ENCODE results near the gene SAP130.
"Not testable (repeated sequence)": the region's sequence is repeated elsewhere in the genome, so short reads cannot be mapped to it uniquely, and the experiment has no call there.

SAP130 gene

DNA sequence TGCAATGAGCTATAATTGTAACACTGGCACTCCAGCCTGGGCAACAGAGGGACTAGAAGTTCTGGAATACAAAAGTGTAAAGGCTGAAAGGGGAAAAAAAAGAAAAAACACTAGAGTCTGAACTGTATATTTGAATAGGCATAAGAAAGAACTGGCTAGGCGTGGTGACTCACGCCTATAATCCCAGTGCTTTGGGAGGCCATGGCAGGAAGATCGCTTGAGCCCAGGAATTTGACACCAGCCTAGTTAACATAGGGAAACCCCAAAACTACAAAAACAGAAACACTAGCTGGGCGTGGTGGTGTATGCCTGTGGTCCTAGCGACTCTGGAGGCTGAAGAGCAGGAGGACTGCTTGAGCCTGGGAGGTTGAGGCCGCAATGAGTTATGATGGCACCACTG lies 70.6 kb downstream of the SAP130 start:
- H3K27ac ChIP-seq: no peak overlapping the region
- H3K4me3 ChIP-seq: no peak overlapping the region

DNA sequence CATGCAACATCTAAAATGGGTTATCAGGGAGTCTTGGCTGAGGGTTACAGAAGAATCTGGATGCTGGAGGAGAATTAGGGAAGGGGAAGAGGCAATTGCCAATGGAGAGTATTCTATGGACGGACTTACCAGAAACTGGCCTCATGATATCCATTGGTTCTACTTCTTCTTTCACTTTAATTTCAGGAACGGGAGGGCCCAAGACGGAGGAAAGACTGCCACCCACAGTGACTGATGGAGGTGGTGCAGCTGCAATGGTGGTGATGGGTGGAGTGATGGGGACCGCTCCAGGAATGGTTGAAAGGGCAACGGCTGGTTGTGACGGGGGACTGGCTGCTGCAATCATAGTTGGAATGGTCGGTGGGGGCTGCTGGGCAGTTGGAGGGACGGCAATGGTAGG lies 73.0 kb downstream of the SAP130 start:
- Histone ChIP-seq H3K4me3 (no peak overlapping the region), H3K27ac (no peak overlapping the region)

DNA sequence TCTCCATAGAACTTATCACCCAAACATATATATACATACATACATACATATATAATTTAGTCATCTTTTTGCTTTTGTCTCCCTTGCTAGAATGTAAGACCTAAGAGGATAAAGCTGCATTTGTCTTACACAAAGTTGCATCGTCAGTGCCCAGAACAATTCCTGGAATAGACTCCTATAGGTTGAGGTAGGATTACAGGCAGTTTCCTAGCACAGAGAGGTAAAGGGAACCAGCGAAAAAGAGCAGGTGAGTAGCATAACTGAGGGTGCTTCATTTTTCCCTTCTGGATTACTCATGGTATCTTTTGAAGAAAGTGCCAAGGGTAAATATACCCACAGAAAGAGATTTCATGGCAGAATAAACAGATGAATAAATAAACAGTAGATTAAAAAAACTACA lies 74.0 kb downstream of the SAP130 start:
- H3K4me3 ChIP-seq: no peak overlapping the region
- H3K27ac ChIP-seq: no peak overlapping the region

DNA sequence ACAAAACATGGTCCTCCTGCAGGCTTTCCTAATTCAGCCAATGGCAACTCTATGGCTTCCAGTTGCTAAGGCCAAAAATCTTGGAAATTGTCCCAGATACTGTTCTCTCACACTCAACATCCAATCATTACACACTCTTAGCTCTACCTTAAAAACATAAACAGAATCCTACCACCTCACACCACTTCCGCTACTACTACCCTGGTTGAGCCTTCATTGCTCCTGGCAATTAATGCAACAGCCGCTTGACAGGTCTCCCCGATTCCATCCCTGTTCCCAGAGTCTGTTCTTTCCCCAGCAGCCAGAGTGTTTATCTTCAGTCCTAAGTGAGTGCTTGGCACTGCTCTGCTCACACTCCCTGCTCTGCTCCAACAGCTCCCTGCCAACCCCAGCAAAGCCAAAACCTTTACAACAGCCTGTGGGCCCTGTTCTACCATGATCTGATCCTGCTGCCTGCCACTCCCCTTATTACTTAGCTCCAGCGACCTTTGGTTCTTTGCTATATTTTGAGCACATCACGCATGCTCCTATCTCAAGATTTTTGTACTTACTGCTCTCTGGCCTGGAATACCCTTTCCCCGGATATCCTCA lies 74.6 kb downstream of the SAP130 start:
- Histone ChIP-seq H3K4me3 (no peak overlapping the region), H3K27ac (peak overlapping the region in 1 of 21 experiments; percentile 1)

DNA sequence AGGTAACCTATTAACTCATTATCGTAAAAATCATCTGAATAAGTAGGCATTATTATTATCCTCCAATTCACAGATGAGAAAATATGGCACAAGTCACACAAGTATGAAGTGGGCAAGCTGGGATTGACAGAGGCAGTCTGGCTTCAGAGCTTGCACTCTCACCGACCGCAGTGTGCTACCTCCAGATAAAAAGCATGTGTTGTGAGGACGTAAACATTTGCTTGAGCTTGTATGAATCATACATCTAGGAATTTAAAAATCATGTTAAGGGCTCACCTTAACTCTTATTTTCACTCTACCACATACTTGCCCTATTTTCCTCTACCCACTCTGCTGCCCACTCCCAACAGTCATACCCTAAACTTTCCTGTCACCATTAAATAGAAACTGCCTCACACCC lies 76.8 kb downstream of the SAP130 start:
- H3K27ac ChIP-seq: no peak overlapping the region

DNA sequence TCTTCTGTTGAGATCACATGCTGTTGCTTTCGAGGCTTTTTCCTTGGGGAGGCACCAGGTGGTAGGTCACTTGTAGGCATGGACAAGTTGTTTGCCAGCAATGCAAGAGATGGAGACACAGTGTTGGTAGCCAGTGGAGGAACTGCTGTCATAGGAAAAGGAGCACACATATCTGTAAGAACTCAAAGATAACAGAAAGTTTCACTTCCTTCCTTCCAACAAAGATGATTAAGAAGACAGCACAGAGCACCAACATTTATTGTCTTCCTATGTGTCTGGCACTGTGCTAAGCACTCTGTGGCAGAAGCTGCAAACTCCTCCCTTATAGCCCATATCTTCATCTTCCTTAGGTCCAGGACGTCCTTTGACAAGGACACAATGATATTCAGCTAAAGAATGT lies 77.6 kb downstream of the SAP130 start:
- H3K4me3 ChIP-seq: no peak overlapping the region

More for the DNA sequence above, 76.8 kb downstream of the SAP130 start:
- no peak overlapping the region for H3K4me3 ChIP-seq

DNA sequence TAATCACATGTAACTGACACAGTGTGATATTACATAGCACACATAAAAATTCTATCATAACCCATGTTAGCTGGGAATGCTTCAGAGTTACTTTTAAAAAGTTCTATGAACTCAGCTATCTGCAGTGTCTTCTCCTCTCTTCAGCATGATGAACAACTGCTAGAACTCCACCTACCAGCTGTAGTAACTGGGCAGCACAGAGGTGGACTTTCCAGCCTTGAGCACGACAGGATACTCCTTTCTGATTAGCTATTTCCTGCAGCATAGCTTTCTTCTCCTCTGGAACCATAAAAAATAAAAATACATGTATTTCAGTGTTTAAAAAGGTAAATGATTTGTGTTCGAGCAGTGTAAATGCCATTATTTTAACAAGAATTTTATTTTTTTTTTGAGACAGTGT lies 82.6 kb downstream of the SAP130 start:
- Histone ChIP-seq H3K4me3 (no peak overlapping the region), H3K27ac (no peak overlapping the region)

More for the DNA sequence above, 77.6 kb downstream of the SAP130 start:
- H3K27ac ChIP-seq: no peak overlapping the region

DNA sequence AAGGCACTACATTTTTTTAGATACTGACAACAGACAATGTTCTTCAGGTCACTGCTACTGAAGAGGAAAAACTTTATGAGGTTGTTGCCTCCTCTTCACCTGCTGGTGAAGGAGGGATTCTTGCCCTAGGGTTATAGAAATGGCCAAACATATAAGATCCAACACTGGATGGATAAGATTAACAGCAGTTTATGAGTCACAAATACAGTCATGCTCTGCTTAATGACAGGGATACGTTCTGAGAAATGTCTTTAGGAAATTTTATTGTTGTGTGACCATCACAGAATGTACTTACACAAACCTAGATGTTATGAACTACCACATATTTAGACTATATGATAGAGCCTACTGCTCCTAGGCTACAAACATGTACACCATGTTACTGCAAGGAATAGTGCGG lies 84.7 kb downstream of the SAP130 start:
- H3K4me3 ChIP-seq: no peak overlapping the region
- no peak overlapping the region for H3K27ac ChIP-seq

DNA sequence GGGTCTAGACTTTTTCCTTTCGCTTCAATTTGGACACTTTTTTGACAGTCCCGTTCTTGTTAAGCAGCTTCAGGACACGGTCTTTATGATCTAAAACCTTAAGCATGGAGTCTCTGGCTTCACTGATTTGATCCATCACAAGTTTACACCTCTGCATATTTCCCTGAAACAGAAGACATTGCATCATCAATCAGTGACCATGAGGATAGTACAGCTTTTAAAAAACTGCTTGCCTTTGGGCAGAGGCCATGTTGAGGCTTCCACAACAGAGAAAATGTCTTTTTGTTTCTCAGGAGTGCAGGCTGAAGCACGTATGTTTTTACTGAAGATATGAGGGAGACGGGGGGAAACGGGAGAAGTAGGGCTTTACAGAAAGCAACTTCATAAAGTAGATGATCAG lies 85.9 kb downstream of the SAP130 start:
- Histone ChIP-seq H3K4me3 (no peak overlapping the region), H3K27ac (no peak overlapping the region)

DNA sequence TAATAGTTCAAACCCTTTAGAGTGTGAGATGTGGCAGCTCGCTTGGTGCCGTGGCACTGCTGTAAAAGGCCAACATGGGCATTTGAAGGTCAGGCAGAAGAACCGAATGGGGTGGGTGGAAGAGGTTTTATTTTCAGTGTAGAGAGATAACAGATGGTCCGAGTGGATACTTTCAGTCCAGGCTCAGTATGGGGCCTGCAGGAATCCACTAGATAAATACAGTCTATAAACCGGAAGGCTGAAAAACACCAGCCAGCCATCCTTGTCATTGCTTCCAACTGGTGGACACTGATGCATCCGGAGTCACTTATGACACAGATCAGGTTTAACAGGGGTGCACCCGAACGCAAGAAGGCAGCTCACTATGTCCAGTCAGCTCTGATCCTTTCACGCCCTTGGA lies 86.4 kb downstream of the SAP130 start:
- Histone ChIP-seq H3K27ac (no peak overlapping the region), H3K4me3 (no peak overlapping the region)

DNA sequence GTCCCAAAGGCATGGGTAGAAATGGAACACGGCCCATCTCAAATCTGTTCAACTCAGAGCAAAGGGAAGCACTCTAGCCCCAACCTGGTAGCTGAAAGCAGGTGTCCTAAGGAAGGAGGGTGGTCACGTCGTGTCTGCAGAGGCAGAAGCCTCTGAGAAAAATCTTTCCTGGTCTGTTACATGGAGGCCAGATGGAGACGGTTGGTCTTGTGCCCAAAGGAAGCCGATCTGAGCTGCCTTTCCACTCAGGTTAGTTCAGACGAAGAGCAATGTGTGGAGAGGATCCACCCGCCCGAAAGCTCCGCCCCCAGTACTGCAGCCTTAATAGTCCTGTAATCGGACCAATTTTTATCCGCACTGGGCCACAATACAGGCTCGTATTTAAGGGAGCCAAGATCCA lies 87.2 kb downstream of the SAP130 start:
- Histone ChIP-seq H3K27ac (no peak overlapping the region), H3K4me3 (no peak overlapping the region)

DNA sequence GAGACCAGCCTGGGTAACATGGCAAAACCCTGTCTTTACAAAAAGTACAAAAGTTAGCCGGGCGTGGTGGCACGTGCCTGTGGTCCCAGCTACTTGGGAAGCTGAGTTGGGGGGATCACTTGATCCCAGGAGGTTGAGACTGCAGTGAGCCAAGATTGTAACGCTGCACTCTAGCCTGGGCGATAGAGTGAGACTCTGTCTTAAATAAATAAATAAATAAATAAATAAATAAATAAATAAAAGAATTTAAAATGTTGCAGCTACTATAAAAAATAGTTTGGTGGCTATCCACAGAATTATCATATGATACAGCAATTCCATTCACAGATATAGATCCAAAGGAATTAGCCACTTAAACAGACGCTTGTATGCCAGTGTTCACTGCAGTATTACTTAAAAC lies 92.5 kb downstream of the SAP130 start:
- no peak overlapping the region for H3K27ac ChIP-seq
- no peak overlapping the region for H3K4me3 ChIP-seq

DNA sequence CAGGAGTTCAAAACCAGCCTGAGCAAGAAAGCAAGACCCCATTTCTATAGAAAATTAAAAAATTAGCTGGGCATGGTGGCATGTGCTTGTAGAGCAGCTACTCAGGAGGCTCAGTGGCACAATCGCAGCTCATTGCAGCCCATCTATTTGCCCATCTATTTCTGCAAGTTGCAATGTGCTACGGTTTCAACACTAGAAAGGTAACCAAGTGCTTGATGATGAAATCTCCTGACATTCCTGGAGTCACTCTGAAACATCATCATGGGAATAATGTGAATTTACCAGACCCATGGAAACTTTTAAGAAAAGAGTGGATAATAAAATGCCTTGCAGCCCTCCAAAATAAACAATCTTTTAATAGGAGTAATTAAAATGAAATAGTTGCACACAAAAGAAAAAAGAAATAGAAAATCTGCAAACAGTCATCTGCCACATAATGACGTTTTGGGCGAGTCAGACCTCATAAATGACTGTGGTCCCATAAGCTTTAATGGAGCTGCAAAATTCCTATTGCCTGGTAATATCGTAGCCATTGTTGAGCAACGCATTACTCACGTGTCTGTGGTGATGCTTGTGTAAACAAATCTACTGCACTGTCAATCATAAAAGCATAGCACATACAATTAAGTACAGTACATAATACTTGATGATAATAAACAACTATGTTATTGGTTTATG lies 95.5 kb downstream of the SAP130 start:
- H3K4me3 ChIP-seq: no peak overlapping the region
- H3K27ac ChIP-seq: no peak overlapping the region

DNA sequence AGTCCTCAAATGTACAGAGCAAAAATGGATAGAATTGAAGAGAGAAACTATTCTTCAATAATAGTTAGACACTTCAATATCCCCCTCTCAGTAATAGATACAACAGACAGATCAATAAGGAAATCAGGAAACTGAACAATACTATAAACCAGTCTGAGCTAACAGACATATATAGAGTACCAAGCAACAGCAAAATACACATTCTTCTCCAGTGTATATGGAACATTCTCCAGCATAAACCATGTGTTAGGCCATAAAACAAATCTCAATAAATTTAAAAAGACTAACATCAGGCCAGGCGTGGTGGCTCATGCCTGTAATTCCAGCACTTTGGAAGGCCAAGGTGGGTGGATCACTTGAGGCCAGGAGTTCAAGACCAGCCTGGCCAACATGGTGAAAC lies 98.4 kb downstream of the SAP130 start:
- Histone ChIP-seq H3K4me3 (no peak overlapping the region), H3K27ac (no peak overlapping the region)

DNA sequence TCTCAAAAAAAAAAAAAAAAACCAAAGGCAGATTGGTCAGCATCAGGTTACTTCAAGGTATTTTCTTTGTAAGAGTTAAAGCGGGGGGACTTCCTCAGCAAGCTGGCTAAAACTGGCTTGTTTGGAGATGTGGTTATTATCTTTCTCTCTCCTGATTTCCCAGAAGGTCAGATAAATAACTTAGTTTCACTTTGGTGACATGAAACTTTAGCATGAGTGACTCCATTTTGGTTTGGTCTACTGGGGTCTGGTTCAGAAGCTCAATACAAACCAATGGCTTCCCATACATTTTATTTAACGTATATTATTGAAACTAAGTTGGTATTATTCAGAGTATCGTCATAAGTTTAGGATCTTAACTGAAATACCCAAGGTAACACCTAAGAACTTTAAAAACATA lies 100.5 kb downstream of the SAP130 start:
- no peak overlapping the region for H3K27ac ChIP-seq

DNA sequence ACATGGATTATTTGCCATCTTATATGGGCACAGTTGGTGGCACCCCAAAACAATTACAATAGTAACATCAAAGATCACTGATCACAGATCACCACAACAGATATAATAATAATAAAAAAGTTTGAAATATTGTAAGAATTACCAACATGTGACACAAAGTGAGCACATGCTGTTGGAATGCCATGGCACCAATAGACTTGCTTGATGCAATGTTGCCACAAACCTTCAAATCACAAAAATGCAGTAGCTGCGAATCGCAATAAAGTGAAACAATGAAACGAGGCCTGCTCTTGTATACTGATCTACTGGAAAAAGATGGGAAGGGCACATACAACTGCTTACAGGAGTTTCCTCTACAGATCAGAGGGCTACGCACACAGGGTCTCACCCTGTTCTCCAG lies 109.9 kb downstream of the SAP130 start:
- H3K4me3 ChIP-seq: no peak overlapping the region
- no peak overlapping the region for H3K27ac ChIP-seq

More for the DNA sequence above, 100.5 kb downstream of the SAP130 start:
- no peak overlapping the region for H3K4me3 ChIP-seq

DNA sequence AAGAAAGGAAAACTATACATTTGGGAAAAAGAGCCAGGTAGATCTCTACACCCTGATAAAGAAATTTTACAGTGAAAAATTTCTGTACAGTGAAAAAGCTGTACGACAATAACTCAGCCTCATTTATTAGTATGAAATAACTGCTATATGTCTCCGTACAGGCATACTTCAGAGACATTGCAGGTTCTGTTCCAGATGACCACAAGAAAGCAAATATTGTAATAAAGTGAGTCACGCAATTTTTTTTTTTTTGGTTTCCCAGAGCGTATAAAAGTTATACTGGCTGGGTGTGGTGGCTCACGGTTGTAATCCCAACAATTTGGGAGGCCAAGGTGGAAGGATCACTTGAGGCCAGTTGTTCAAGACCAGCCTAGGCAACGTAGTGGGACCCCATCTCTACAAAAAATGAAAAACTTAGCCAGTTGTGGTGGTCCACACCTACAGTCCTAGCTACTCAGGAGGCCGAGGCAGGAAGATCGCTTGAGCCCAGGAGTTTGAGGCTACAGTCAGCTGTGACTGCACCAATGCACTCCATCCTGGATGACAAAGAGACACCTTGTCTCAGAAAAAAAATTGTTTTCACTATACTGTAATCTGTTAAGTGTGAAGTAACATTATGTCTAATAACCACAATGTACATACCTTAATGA lies 113.9 kb downstream of the SAP130 start:
- Histone ChIP-seq H3K27ac (no peak overlapping the region), H3K4me3 (no peak overlapping the region)

DNA sequence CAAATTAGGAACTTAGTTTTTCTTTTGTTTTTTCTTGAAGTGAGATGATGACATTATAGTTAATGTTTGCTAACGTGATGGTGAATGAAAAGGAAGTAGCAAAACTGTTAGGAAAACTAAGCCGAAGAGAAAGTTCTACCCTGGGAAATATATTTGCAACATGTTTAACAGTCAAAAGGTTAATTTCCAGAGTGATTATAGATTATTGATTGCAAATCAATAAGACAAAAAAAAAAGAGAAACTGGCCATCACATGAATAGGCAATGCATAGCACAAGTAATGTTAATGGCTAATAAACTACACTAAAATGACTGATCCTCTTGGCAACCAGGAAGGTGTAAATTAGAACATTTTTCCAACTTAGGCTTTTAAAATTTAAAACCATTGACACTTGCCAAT lies 116.1 kb downstream of the SAP130 start:
- Histone ChIP-seq H3K4me3 (no peak overlapping the region), H3K27ac (no peak overlapping the region)

DNA sequence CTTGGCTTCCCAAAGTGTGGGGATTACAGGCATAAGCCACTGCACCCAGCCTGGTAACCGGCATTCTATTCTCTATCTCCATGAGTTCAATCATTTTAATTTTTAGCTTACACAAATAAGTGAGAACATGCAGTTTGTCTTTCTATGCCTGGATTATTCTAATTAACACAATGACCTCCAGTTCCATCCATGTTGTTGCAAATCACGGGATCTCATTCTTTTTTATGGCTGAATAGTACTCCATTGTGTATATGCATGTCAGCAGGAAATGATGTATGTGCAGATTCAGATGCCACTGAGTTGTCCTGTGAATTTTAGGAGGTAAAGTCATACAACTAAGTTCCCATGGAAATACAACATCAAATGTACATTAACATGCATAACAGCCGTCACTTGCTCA lies 117.4 kb downstream of the SAP130 start:
- no peak overlapping the region for H3K27ac ChIP-seq
- H3K4me3 ChIP-seq: no peak overlapping the region

DNA sequence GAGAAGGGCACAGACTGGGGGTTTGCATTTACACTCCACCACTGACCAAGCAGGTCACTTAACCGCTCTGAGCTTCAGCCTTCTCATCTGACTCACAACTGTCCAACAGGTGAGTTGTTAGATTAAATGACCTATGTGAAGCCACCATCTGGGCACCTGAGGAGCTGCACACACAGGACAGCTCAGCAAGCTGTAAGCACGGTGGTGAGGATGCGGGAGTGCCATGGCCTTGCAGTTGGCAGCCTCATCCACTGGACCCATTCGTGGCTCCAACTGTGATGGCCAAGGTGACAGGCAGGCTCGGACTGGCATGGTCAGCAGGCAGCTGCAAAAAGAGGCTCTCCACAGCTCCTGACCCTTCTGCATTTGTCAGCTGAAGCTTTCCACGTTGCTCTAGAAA lies 118.8 kb downstream of the SAP130 start:
- Histone ChIP-seq H3K27ac (no peak overlapping the region), H3K4me3 (no peak overlapping the region)

DNA sequence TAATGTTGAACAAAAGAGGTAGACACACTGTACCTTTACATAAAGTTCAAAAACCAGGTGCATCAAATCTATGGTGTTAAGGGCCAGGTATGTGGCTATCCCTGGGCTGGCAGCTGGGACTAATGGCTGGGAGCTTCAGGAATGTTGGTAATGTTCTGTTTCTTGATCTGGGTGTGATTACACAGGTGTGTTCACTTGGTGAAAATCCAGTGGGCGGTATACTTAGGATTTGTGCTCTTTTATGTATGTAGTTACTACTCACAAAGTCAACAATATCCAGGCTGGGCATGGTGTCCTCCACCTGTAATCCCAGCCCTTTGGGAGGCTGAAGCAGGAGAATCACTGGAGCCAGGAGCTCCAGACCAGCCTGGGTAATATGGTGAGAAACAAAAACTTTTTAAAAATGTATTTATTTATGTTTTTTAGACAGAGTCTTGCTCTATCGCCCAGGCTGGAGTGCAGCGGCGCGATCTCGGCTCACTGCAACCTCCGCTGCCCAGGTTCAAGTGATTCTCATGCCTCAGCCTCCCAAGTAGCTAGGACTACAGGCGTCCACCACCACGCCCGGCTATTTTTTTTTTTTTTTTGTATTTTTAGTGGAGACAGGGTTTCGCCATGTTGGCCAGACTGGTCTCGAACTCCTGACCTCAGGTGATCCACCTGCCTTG lies 120.0 kb downstream of the SAP130 start:
- not testable (repeated sequence) for H3K4me3 ChIP-seq, H3K27ac ChIP-seq

Measured in skin epidermis (tissue), 12 donors.